Hepatocyte (in vitro differentiated cells): ENCODE data around the gene GALC.

Experiments used
- EZH2 ChIP-seq: fragments of 200-600 bp; sonication (generic); IDR thresholded peaks from 2 replicates; pipeline ENCODE4 v1.6.1; 2016; ENCODE audit warnings: antibody characterized with exemption, mild to moderate bottlenecking, borderline replicate concordance
- EZH2phosphoT487 ChIP-seq: fragments of 200-600 bp; sonication (generic); IDR thresholded peaks from one replicate; pipeline ENCODE4 v1.6.1; 2018; ENCODE audit warnings: antibody characterized with exemption, mild to moderate bottlenecking, low read depth, moderate library complexity; ENCODE audit not compliant: unreplicated experiment, severe bottlenecking
- TF ChIP-seq, protein P1 (sequence below): fragments of 200-600 bp; sonication (generic); IDR thresholded peaks from 2 replicates; pipeline ENCODE4 v1.5.1; 2016; ENCODE audit warnings: antibody characterized with exemption, mild to moderate bottlenecking; ENCODE audit not compliant: poor library complexity

DNA sequence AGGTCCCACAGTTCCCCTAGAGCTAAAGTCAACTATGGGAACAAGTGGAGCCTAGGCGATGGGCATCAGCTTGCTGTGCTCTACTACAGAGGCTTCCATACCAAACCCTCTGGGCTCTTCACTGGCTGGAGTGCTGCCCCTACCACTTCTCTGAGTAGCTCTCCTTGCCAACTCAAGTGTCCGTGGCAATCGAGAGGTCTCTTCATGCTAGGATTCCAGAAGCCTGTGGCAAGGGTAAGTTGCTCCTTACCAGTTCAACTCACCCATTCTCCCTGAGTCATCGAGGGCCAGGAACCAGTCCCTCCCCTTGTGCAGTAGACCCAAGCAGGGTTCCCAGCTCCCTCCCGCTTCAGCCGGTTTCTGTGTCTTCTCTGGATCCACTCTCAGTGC, 76.1 kb downstream of the GALC start:
- TF ChIP-seq, protein P1, sequence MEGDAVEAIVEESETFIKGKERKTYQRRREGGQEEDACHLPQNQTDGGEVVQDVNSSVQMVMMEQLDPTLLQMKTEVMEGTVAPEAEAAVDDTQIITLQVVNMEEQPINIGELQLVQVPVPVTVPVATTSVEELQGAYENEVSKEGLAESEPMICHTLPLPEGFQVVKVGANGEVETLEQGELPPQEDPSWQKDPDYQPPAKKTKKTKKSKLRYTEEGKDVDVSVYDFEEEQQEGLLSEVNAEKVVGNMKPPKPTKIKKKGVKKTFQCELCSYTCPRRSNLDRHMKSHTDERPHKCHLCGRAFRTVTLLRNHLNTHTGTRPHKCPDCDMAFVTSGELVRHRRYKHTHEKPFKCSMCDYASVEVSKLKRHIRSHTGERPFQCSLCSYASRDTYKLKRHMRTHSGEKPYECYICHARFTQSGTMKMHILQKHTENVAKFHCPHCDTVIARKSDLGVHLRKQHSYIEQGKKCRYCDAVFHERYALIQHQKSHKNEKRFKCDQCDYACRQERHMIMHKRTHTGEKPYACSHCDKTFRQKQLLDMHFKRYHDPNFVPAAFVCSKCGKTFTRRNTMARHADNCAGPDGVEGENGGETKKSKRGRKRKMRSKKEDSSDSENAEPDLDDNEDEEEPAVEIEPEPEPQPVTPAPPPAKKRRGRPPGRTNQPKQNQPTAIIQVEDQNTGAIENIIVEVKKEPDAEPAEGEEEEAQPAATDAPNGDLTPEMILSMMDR, result no peak
- TF ChIP-seq EZH2phosphoT487 (no peak), EZH2 (no peak)
